ENCODE measurements around the gene MEOX1. TPM values are rescaled to one million over a fixed set of nuclear protein-coding genes. Genes with fewer than 3 reads are reported as not detected.

MEOX1 gene
- total and polyA plus RNA-seq, 2 of the 13 experiments (the other 11 are each of a cell fraction or from before 2014, with no cell fraction given): not detected

DNA sequence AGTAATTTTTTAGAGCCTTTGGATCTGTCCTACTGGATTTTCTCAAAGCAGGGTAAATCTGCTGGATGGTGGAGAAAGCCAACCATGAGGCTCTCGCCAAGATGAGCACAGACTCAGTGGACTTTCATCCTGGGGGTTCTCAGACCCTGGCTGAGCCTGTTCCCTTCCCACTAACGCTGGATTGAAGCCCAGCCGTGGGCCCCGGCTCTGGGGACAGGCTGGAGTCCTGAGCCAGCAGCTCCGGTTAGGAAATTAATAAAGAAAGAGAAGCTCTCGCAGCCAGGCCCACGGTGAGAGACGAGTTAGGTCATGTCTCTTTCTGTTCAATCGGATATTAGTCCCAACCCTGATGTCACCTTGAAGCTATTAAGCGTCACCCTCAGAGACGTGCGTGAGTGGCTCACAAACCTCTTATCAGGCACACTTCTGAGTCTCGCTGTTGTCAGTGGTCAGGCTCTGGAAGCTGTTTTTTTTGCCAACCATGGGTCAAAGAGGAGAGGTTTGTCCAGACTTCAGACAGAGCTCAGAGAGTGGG lies 27.1 kb downstream of the MEOX1 start (continued):
- TF ChIP-seq, protein P1, sequence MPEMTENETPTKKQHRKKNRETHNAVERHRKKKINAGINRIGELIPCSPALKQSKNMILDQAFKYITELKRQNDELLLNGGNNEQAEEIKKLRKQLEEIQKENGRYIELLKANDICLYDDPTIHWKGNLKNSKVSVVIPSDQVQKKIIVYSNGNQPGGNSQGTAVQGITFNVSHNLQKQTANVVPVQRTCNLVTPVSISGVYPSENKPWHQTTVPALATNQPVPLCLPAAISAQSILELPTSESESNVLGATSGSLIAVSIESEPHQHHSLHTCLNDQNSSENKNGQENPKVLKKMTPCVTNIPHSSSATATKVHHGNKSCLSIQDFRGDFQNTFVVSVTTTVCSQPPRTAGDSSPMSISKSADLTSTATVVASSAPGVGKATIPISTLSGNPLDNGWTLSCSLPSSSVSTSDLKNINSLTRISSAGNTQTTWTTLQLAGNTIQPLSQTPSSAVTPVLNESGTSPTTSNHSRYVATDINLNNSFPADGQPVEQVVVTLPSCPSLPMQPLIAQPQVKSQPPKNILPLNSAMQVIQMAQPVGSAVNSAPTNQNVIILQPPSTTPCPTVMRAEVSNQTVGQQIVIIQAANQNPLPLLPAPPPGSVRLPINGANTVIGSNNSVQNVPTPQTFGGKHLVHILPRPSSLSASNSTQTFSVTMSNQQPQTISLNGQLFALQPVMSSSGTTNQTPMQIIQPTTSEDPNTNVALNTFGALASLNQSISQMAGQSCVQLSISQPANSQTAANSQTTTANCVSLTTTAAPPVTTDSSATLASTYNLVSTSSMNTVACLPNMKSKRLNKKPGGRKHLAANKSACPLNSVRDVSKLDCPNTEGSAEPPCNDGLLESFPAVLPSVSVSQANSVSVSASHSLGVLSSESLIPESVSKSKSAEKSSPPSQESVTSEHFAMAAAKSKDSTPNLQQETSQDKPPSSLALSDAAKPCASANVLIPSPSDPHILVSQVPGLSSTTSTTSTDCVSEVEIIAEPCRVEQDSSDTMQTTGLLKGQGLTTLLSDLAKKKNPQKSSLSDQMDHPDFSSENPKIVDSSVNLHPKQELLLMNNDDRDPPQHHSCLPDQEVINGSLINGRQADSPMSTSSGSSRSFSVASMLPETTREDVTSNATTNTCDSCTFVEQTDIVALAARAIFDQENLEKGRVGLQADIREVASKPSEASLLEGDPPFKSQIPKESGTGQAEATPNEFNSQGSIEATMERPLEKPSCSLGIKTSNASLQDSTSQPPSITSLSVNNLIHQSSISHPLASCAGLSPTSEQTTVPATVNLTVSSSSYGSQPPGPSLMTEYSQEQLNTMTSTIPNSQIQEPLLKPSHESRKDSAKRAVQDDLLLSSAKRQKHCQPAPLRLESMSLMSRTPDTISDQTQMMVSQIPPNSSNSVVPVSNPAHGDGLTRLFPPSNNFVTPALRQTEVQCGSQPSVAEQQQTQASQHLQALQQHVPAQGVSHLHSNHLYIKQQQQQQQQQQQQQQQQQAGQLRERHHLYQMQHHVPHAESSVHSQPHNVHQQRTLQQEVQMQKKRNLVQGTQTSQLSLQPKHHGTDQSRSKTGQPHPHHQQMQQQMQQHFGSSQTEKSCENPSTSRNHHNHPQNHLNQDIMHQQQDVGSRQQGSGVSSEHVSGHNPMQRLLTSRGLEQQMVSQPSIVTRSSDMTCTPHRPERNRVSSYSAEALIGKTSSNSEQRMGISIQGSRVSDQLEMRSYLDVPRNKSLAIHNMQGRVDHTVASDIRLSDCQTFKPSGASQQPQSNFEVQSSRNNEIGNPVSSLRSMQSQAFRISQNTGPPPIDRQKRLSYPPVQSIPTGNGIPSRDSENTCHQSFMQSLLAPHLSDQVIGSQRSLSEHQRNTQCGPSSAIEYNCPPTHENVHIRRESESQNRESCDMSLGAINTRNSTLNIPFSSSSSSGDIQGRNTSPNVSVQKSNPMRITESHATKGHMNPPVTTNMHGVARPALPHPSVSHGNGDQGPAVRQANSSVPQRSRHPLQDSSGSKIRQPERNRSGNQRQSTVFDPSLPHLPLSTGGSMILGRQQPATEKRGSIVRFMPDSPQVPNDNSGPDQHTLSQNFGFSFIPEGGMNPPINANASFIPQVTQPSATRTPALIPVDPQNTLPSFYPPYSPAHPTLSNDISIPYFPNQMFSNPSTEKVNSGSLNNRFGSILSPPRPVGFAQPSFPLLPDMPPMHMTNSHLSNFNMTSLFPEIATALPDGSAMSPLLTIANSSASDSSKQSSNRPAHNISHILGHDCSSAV (CRISPR knock-in tag; IDR thresholded peaks at IDR 0.05; ENCODE audit: borderline replicate concordance): no peak
- TF ChIP-seq CREM (IDR thresholded peaks at IDR 0.05) (no peak), CREM (CRISPR knock-in tag; IDR thresholded peaks at IDR 0.05) (no peak), GATAD2A (CRISPR knock-in tag; IDR thresholded peaks at IDR 0.05) (peak; percentile 24; the same call in 1 of the 2 replicates), ZNF562 (CRISPR knock-in tag; IDR thresholded peaks at IDR 0.05; ENCODE audit: borderline replicate concordance) (no peak)
- TF ChIP-seq, protein P2, sequence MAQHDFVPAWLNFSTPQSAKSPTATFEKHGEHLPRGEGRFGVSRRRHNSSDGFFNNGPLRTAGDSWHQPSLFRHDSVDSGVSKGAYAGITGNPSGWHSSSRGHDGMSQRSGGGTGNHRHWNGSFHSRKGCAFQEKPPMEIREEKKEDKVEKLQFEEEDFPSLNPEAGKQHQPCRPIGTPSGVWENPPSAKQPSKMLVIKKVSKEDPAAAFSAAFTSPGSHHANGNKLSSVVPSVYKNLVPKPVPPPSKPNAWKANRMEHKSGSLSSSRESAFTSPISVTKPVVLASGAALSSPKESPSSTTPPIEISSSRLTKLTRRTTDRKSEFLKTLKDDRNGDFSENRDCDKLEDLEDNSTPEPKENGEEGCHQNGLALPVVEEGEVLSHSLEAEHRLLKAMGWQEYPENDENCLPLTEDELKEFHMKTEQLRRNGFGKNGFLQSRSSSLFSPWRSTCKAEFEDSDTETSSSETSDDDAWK (CRISPR knock-in tag; IDR thresholded peaks at IDR 0.05): no peak
- TF ChIP-seq, protein P3, sequence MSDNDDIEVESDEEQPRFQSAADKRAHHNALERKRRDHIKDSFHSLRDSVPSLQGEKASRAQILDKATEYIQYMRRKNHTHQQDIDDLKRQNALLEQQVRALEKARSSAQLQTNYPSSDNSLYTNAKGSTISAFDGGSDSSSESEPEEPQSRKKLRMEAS (IDR thresholded peaks at IDR 0.05): 0 out of 2 replicates have a peak, but pooled peaks have one; percentile 13
- TF ChIP-seq, protein P4, sequence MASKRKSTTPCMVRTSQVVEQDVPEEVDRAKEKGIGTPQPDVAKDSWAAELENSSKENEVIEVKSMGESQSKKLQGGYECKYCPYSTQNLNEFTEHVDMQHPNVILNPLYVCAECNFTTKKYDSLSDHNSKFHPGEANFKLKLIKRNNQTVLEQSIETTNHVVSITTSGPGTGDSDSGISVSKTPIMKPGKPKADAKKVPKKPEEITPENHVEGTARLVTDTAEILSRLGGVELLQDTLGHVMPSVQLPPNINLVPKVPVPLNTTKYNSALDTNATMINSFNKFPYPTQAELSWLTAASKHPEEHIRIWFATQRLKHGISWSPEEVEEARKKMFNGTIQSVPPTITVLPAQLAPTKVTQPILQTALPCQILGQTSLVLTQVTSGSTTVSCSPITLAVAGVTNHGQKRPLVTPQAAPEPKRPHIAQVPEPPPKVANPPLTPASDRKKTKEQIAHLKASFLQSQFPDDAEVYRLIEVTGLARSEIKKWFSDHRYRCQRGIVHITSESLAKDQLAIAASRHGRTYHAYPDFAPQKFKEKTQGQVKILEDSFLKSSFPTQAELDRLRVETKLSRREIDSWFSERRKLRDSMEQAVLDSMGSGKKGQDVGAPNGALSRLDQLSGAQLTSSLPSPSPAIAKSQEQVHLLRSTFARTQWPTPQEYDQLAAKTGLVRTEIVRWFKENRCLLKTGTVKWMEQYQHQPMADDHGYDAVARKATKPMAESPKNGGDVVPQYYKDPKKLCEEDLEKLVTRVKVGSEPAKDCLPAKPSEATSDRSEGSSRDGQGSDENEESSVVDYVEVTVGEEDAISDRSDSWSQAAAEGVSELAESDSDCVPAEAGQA (IDR thresholded peaks at IDR 0.05; ENCODE audit: low read depth): 0 out of 2 replicates have a peak, but pooled peaks have one; percentile 23
- TF ChIP-seq, protein P4 (CRISPR knock-in tag; IDR thresholded peaks at IDR 0.05; ENCODE audit: borderline replicate concordance): no peak
- TF ChIP-seq, protein P5, sequence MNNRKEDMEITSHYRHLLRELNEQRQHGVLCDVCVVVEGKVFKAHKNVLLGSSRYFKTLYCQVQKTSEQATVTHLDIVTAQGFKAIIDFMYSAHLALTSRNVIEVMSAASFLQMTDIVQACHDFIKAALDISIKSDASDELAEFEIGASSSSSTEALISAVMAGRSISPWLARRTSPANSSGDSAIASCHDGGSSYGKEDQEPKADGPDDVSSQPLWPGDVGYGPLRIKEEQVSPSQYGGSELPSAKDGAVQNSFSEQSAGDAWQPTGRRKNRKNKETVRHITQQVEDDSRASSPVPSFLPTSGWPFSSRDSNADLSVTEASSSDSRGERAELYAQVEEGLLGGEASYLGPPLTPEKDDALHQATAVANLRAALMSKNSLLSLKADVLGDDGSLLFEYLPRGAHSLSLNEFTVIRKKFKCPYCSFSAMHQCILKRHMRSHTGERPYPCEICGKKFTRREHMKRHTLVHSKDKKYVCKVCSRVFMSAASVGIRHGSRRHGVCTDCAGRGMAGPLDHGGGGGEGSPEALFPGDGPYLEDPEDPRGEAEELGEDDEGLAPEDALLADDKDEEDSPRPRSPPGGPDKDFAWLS (CRISPR knock-in tag; IDR thresholded peaks at IDR 0.05; ENCODE audit: borderline replicate concordance): no peak
